ENCODE measurements around the gene FKTN. TPM values are rescaled to one million over a fixed set of nuclear protein-coding genes. Genes with fewer than 3 reads are reported as not detected.
"Not testable (repeated sequence)": the region's sequence is repeated elsewhere in the genome, so short reads cannot be mapped to it uniquely, and the experiment has no call there.

Gene FKTN
- 10 to 100 TPM in 1 of 4 donors, 1 to 10 TPM in 3; 3.6 to 10.9 (median 7.4) TPM for total RNA-seq

DNA sequence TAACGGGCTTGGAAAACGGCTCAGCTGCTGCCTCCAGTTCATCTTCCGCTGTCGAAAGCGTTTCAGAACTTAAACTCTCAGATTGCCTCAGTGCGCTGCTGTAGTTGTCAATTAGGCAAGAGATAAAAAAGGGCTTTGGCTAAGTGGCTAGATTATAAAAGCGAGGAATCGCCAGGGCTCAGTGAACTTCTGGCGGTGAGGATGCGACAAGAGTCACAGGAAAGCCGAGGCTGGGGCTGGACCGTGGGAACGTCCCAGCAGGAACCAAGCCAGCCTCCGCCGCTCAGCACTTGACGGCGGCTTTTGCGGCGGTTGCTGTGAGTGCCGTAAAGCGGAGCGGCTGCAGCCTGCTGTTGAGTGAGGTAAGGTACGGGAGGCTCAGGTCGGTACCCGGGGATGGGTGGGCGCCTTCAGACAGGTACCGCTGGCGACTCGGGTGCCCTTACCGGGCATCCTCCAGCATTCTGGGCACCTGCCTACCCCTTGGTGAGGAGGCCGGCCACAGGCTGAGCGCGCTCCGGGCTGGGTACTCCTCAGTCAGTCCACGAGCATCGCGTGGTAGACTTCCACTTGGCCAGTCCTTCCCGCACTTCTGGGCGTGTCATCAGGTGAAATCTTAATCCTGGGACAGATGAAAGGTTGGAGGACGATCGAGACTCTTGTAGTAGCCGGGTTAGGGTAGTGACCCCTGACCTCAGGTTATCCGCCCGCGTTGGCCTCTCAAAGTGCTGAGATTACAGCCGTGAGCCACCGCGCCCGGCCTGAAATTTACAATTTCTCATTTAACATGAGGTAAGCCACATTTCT, at the start of gene FKTN:
Gene FKTN, plus strand, starts transcription at position 328 of the 807 bp plus-strand sequence. CDS start 16,902 bp downstream, outside the sequence.
- DNase-seq (ENCODE audit: low spot score in 2 of 2): peak; percentile 85 to 97
- 1% methylated on average over 47 to 48 of the region's 49 CpGs for WGBS, 2 donors
- intact Hi-C loops (cut with DNase I; ENCODE audit: low total_unique reads): no loop called here
- TF ChIP-seq, protein P1, sequence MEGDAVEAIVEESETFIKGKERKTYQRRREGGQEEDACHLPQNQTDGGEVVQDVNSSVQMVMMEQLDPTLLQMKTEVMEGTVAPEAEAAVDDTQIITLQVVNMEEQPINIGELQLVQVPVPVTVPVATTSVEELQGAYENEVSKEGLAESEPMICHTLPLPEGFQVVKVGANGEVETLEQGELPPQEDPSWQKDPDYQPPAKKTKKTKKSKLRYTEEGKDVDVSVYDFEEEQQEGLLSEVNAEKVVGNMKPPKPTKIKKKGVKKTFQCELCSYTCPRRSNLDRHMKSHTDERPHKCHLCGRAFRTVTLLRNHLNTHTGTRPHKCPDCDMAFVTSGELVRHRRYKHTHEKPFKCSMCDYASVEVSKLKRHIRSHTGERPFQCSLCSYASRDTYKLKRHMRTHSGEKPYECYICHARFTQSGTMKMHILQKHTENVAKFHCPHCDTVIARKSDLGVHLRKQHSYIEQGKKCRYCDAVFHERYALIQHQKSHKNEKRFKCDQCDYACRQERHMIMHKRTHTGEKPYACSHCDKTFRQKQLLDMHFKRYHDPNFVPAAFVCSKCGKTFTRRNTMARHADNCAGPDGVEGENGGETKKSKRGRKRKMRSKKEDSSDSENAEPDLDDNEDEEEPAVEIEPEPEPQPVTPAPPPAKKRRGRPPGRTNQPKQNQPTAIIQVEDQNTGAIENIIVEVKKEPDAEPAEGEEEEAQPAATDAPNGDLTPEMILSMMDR (IDR thresholded peaks at IDR 0.05): no peak
- no peak for TF ChIP-seq POLR2A (IDR thresholded peaks at IDR 0.05)
- H3K4me3 ChIP-seq (ENCODE audit: low read depth, poor library complexity, severe bottlenecking): peak within 1 kb of the TSS; percentile 87

DNA sequence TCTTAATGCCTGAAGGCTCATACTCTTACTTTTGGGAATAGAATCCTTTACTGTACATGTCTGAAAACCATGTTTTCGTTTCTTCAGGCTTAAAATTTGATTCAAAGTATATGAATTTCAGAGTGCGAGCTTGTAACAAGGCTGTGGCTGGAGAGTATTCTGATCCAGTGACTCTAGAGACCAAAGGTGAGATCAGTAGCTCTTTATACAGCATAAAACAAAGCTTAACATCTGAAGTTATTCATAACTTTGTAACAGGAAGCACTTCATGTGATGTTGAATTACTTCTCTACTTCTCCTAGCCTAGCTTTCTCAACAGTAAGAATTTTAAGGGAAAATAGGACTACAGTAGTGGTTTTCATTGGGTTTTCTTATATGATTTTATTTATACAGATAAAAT, 49.4 kb upstream of the FKTN start:
- no peak for DNase-seq (ENCODE audit: low spot score in 2 of 2)
- H3K4me3 ChIP-seq (ENCODE audit: low read depth, poor library complexity, severe bottlenecking): no peak overlapping the region
- intact Hi-C loops (cut with DNase I; ENCODE audit: low total_unique reads): no loop called here
- 94 to 95% methylated on average over 2 of the region's 2 CpGs for WGBS, 2 donors
- TF ChIP-seq, protein P1 (IDR thresholded peaks at IDR 0.05): no peak
- no peak for TF ChIP-seq POLR2A (IDR thresholded peaks at IDR 0.05)

DNA sequence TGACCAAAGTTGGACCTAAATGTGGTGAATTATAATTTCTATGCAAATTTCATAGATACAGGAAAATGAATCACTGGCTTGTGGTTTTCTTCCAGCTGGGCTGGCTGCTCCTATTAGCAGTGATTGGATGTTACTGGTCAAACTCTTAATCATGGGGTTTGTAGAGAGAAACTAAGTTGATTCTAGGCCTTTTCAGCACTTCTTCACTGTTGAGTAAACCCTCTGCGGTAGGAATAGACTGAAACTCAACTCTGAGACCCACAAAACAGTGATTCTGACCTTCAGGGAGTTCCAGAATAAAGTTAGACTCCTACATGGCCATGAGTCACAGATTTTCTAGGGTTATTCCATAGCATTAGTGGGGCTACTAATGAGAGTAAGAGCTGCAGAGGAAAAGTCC, 47.9 kb upstream of the FKTN start:
- WGBS, 2 donors: 96% methylated on average over 1 of the region's 1 CpG
- no peak overlapping the region for H3K4me3 ChIP-seq (ENCODE audit: low read depth, poor library complexity, severe bottlenecking)
- no peak for TF ChIP-seq POLR2A (IDR thresholded peaks at IDR 0.05)
- TF ChIP-seq, protein P1 (IDR thresholded peaks at IDR 0.05): no peak
- DNase-seq (ENCODE audit: low spot score in 2 of 2): no peak
- intact Hi-C loops (cut with DNase I; ENCODE audit: low total_unique reads): no loop called here

DNA sequence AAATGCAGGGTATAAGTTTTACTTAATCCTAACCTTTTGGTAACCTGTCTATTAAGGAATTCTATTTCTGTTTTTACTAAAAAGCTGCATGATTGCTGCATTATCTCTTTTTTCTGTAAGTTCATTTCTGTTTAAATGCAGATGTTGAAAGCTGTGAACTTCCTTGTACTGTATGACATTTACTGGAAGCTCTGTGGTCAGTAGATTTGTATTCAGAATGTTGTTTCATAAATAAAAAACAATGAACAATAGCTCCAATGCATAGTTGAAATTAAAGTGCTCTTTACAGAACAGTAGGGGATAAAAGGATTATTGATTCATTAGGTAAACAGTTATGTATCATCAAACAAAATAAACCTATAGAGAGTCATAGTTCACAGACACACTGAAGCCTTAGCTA, 46.5 kb upstream of the FKTN start:
- no peak overlapping the region for H3K4me3 ChIP-seq (ENCODE audit: low read depth, poor library complexity, severe bottlenecking)
- intact Hi-C loops (cut with DNase I; ENCODE audit: low total_unique reads): no loop called here
- no peak for TF ChIP-seq POLR2A (IDR thresholded peaks at IDR 0.05)
- TF ChIP-seq, protein P1 (IDR thresholded peaks at IDR 0.05): no peak
- no peak for DNase-seq (ENCODE audit: low spot score in 2 of 2)

DNA sequence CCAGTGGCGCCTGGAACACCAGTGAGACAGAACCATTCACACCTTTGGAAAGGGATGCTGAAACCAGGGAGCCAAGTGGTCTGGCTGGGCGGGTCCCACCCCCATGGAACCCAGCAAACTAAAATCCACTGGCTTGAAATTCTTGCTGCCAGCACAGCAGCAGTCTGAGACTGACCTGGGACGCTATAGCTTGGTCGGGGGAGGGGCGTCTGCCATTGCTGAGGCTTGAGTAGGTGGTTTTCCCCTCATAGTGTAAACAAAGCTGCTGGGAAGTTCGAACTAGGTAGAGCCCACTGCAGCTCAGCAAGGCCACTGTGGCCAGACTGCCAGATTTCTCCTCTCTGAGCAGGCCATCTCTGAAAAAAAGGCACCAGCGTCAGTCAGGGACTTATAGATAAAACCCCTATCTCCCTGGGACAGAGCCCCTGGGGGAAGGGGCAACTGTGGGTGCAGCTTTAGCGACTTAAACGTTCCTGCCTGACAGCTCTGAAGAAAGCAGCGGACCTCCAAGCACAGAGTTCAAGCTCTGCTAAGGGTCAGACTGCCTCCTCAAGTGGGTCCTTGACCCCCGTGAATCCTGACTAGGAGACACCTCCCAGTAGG, 42.0 kb upstream of the FKTN start:
- no peak overlapping the region for H3K4me3 ChIP-seq (ENCODE audit: low read depth, poor library complexity, severe bottlenecking)
- 92 to 94% methylated on average over 11 of the region's 11 CpGs for WGBS, 2 donors
- intact Hi-C loops (cut with DNase I; ENCODE audit: low total_unique reads): no loop called here
- TF ChIP-seq, protein P1 (IDR thresholded peaks at IDR 0.05): no peak
- no peak for TF ChIP-seq POLR2A (IDR thresholded peaks at IDR 0.05)
- no peak for DNase-seq (ENCODE audit: low spot score in 2 of 2)

DNA sequence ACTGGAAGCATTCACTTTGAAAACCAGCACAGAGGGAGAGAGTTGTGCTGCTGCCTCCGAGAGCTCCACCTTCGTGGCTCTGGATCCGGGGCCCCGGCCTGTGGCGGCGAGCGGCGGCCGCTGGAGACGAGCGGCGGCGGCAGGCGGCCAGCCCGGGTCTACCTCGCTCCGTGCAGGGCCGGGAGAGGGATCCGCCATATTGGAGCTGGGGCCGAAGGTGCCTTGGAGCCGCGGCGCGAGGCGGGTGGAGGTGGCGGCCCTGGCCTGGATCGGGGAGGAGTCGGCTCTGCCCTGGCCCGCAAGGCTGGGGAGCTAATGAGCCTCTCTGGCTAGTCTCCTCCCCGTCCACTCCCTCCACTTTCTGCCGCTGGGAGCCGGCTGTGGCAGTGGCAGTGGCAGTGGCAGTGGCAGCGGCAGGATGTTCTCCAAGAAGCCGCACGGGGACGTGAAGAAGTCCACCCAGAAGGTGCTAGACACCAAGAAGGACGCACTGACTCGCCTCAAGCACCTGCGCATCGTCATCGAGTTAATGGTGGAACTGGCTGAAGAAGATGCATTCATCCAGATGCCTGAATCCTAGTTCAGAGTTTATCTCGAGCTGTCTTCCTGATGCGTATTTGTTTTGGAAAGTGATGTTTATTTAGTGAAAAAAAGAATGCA, 38.1 kb upstream of the FKTN start:
- DNase-seq (ENCODE audit: low spot score in 2 of 2); H3K4me3 ChIP-seq (ENCODE audit: low read depth, poor library complexity, severe bottlenecking): not testable (repeated sequence)
- intact Hi-C loops (cut with DNase I; ENCODE audit: low total_unique reads): loop anchor here (2.0 kb wide), 1 partner anchor 73 kb away; no protein-coding TSS in a partner anchor
- WGBS, 2 donors: 96 to 97% methylated on average over 32 to 43 of the region's 43 CpGs

DNA sequence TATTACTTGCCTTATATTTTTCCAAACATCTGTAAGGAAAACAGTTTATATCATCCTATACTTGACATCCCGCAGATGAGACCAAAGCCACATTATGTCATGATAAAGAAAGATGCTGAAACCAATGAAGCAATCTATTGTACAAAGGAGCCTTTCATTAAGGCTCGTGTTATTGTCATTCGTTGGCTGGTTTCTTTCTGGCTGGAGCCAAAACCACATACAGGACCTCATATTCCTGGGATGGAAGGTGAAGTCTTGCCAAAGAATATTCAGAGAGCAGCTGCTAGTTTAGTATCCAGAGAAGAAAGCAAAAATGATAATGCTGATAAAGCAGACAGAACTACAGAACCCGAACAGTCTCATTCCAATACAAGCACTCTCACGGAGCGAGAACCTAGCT, 36.9 kb upstream of the FKTN start:
- intact Hi-C loops (cut with DNase I; ENCODE audit: low total_unique reads): loop anchor here (2.0 kb wide), 1 partner anchor 74 kb away; no protein-coding TSS in a partner anchor
- 76 to 84% methylated on average over 6 of the region's 6 CpGs for WGBS, 2 donors
- H3K4me3 ChIP-seq (ENCODE audit: low read depth, poor library complexity, severe bottlenecking); DNase-seq (ENCODE audit: low spot score in 2 of 2): not testable (repeated sequence)

DNA sequence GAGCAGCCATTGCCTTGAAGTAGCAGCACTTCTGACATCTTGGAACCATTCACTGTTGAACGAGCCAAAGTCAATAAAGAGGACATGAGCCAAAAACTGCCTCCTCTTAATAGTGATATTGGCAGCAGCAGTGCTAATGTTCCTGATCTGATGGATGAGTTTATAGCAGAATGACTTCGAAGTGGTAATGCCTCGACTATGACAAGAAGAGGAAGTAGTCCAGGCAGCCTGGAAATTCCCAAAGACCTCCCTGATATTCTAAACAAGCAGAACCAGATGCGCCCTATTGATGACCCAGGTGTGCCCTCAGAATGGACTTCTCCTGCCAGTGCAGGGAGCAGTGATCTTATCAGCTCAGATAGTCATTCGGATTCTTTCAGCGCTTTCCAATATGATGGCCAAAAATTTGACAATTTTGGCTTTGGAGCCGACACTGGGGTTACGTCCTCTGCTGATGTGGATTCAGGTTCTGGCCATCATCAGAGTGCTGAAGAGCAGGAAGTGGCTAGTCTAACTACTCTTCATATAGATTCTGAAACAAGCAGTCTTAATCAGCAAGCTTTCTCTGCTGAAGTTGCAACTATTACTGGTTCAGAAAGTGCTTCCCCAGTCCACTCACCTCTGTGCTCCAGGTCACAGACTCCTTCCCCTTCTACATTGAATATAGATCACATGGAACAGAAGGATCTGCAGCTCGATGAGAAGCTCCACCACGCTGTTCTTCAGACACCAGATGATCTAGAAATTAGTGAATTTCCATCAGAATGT, 35.1 kb upstream of the FKTN start:
- H3K4me3 ChIP-seq (ENCODE audit: low read depth, poor library complexity, severe bottlenecking); intact Hi-C loops (cut with DNase I; ENCODE audit: low total_unique reads); DNase-seq (ENCODE audit: low spot score in 2 of 2): not testable (repeated sequence)
- WGBS, 2 donors: 81 to 86% methylated on average over 10 of the region's 10 CpGs
